Activated CD8-positive, alpha-beta T cell treated with anti-CD3 and anti-CD28 coated beads, Interleukin-2, amount 10 ng/mL, durations not matched to agents 7 days and 5 days (primary cell): Measurements from ENCODE around the gene PLB1. TPM values are rescaled to one million over a fixed set of nuclear protein-coding genes. Genes with fewer than 3 reads are reported as not detected.

Experiments
- ATAC-seq: fragments of 150-1000 bp; cut with Tn5 transposase; one replicate; pipeline ENCODE4 v1.10.0; 2021; ENCODE audit warnings: moderate library complexity
- CTCF ChIA-PET: fragments of 350-600 bp; sonication (Branson Sonifier 250); formaldehyde crosslinking; loops from one replicate; lab custom pipeline; 2021; ENCODE audit warnings: antibody characterized with exemption; lab: Charles Lee
- POLR2A ChIA-PET: fragments of 350-600 bp; sonication (Branson Sonifier 250); formaldehyde crosslinking; loops from one replicate; lab custom pipeline; 2021; ENCODE audit warnings: antibody characterized with exemption; lab: Charles Lee
- DNase-seq: peaks from one replicate; pipeline ENCODE4 v3.0.0-alpha.2; 2020
- H3K27ac Mint-ChIP-seq: one replicate; pipeline ENCODE4 v1.8.0; 2021; ENCODE audit warnings: mild to moderate bottlenecking, mixed read lengths
- H3K27me3 Mint-ChIP-seq: one replicate; pipeline ENCODE4 v1.8.0; 2021; ENCODE audit warnings: low read depth, mixed read lengths
- H3K36me3 Mint-ChIP-seq: one replicate; pipeline ENCODE4 v1.8.0; 2021; ENCODE audit warnings: low read depth, mixed read lengths
- H3K4me1 Mint-ChIP-seq: one replicate; pipeline ENCODE4 v1.8.0; 2021; ENCODE audit warnings: low read depth, mixed read lengths
- H3K4me3 Mint-ChIP-seq: one replicate; pipeline ENCODE4 v1.8.0; 2021; ENCODE audit warnings: mild to moderate bottlenecking, mixed read lengths
- H3K9me3 Mint-ChIP-seq: one replicate; pipeline ENCODE4 v1.8.0; 2022; ENCODE audit warnings: mixed read lengths; ENCODE audit not compliant: insufficient read depth
- total RNA-seq, 2 experiments: library from RNA; stranded (reverse); gene quantifications; one replicate each; pipeline ENCODE4 v1.2.3, GENCODE V29; 2021

The PLB1 gene
- total RNA-seq, 2 experiments from 2014 or later: 1.0 to 1.4 TPM

GRCh38 chr2:28588292-28588670, 92.4 kb downstream of the PLB1 start:
- Mint-ChIP-seq H3K4me1 (peaks cover 59% of the 10 kb centered on the region), H3K4me3 (peak overlapping the region; percentile 23), H3K27ac (peak overlapping the region; percentile 51), H3K27me3 (no peaks in the 10 kb centered on the region), H3K36me3 (no peaks in the 10 kb centered on the region), H3K9me3 (no peaks in the 10 kb centered on the region)
- ATAC-seq (no peak), DNase-seq (no peak)
- CTCF ChIA-PET: interaction anchor here (1.1 to 6.1 kb wide), 2 partner anchors 21 to 164 kb away, joined by 3 to 32 read pairs; no protein-coding TSS in a partner anchor
- POLR2A ChIA-PET: interaction anchor here (1.2 kb wide), 1 partner anchor 22 kb away, joined by 5 read pairs; no protein-coding TSS in a partner anchor

GRCh38 chr2:28589746-28590463, 94.0 kb downstream of the PLB1 start:
- ChIA-PET CTCF (interaction anchor here (0.8 kb wide), 1 partner anchor 32 kb away, joined by 3 read pairs; no protein-coding TSS in a partner anchor), POLR2A (no interaction called here)
- no peak overlapping the region for H3K27ac Mint-ChIP-seq
- no peak for DNase-seq
- H3K9me3 Mint-ChIP-seq: no peaks in the 10 kb centered on the region
- no peak overlapping the region for H3K4me3 Mint-ChIP-seq
- H3K27me3 Mint-ChIP-seq: no peaks in the 10 kb centered on the region
- H3K4me1 Mint-ChIP-seq: peaks cover 62% of the 10 kb centered on the region
- H3K36me3 Mint-ChIP-seq: no peaks in the 10 kb centered on the region
- ATAC-seq: no peak

- H3K4me1 Mint-ChIP-seq: peaks cover 57% of the 10 kb centered on the region
- H3K27me3 Mint-ChIP-seq: no peaks in the 10 kb centered on the region
- peak overlapping the region; percentile 74 for H3K27ac Mint-ChIP-seq
These were observed 94.8 kb downstream of the PLB1 start for GRCh38 chr2:28590496-28591301.

GRCh38 chr2:28591711-28592335, 96.0 kb downstream of the PLB1 start:
- Mint-ChIP-seq H3K27me3 (no peaks in the 10 kb centered on the region), H3K9me3 (no peaks in the 10 kb centered on the region), H3K36me3 (no peaks in the 10 kb centered on the region), H3K4me3 (no peak overlapping the region), H3K27ac (no peak overlapping the region), H3K4me1 (peaks cover 48% of the 10 kb centered on the region)
- DNase-seq: no peak
- ATAC-seq: no peak
- POLR2A ChIA-PET: interaction anchor here (0.6 kb wide), 1 partner anchor 21 kb away, joined by 4 read pairs; no protein-coding TSS in a partner anchor
- CTCF ChIA-PET: interaction anchor here (1.0 to 7.8 kb wide), 5 partner anchors 19 to 163 kb away, joined by 3 to 224 read pairs (median 75); partner anchors contain the start of gene PPP1CB

More at GRCh38 chr2:28590496-28591301, 94.8 kb downstream of the PLB1 start:
- CTCF ChIA-PET: interaction anchor here (0.8 to 1.0 kb wide), 2 partner anchors 31 to 164 kb away, joined by 3 read pairs; no protein-coding TSS in a partner anchor
- Mint-ChIP-seq H3K36me3 (no peaks in the 10 kb centered on the region), H3K9me3 (no peaks in the 10 kb centered on the region), H3K4me3 (no peak overlapping the region)
- DNase-seq (no peak), ATAC-seq (no peak)
- POLR2A ChIA-PET: no interaction called here

GRCh38 chr2:28592481-28592880, 96.6 kb downstream of the PLB1 start:
- peaks cover 41% of the 10 kb centered on the region for H3K4me1 Mint-ChIP-seq
- H3K9me3 Mint-ChIP-seq: no peaks in the 10 kb centered on the region
- ChIA-PET CTCF (interaction anchor here (1.8 to 7.8 kb wide), 6 partner anchors 18 to 159 kb away, joined by 6 to 224 read pairs (median 43); partner anchors contain the start of gene PPP1CB), POLR2A (interaction anchor here (0.6 kb wide), 2 partner anchors 20 to 278 kb away, joined by 3 to 4 read pairs; partner anchors contain the start of gene TRMT61B)
- H3K27me3 Mint-ChIP-seq: no peaks in the 10 kb centered on the region
- ATAC-seq: no peak
- no peak overlapping the region for H3K27ac Mint-ChIP-seq
- H3K4me3 Mint-ChIP-seq: no peak overlapping the region
- no peaks in the 10 kb centered on the region for H3K36me3 Mint-ChIP-seq
- DNase-seq: no peak

- Mint-ChIP-seq H3K27me3 (no peaks in the 10 kb centered on the region), H3K27ac (no peak overlapping the region), H3K9me3 (no peaks in the 10 kb centered on the region), H3K4me1 (peaks cover 33% of the 10 kb centered on the region), H3K4me3 (no peak overlapping the region), H3K36me3 (no peaks in the 10 kb centered on the region)
- CTCF ChIA-PET: interaction anchor here (0.7 to 7.8 kb wide), 26 partner anchors 9 to 277 kb away, joined by 3 to 224 read pairs (median 8); partner anchors contain the start of genes PPP1CB and TRMT61B
- ATAC-seq (no peak), DNase-seq (no peak)
- POLR2A ChIA-PET: interaction anchor here (0.6 to 1.5 kb wide), 2 partner anchors 26 to 277 kb away, joined by 3 to 4 read pairs; partner anchors contain the start of gene TRMT61B
These were observed 97.4 kb downstream of the PLB1 start for GRCh38 chr2:28593160-28593755.

GRCh38 chr2:28594000-28594331, 98.1 kb downstream of the PLB1 start:
- H3K9me3 Mint-ChIP-seq: no peaks in the 10 kb centered on the region
- POLR2A ChIA-PET: interaction anchor here (0.5 to 1.9 kb wide), 5 partner anchors 18 to 159 kb away, joined by 3 to 8 read pairs (median 4); partner anchors contain the start of gene PPP1CB
- H3K27ac Mint-ChIP-seq: peak overlapping the region; percentile 60
- CTCF ChIA-PET: interaction anchor here (0.6 to 7.8 kb wide), 60 partner anchors 8 to 338 kb away, joined by 3 to 224 read pairs (median 5); partner anchors contain the start of genes PPP1CB and TRMT61B
- H3K36me3 Mint-ChIP-seq: no peaks in the 10 kb centered on the region
- H3K4me3 Mint-ChIP-seq: no peak overlapping the region
- peaks cover 28% of the 10 kb centered on the region for H3K4me1 Mint-ChIP-seq
- no peaks in the 10 kb centered on the region for H3K27me3 Mint-ChIP-seq
- ATAC-seq (peak; percentile 24), DNase-seq (no peak)

- peaks cover 28% of the 10 kb centered on the region for H3K4me1 Mint-ChIP-seq
- no peak overlapping the region for H3K4me3 Mint-ChIP-seq
- ChIA-PET CTCF (interaction anchor here (0.6 to 7.8 kb wide), 67 partner anchors 8 to 337 kb away, joined by 3 to 224 read pairs (median 5); partner anchors contain the start of genes PPP1CB and TRMT61B), POLR2A (interaction anchor here (0.5 to 1.9 kb wide), 8 partner anchors 7 to 158 kb away, joined by 3 to 8 read pairs (median 4); partner anchors contain the start of gene PPP1CB)
- H3K27ac Mint-ChIP-seq: peak overlapping the region; percentile 60
- H3K36me3 Mint-ChIP-seq: no peaks in the 10 kb centered on the region
- DNase-seq (peak; percentile 89), ATAC-seq (peak; percentile 86)
- no peaks in the 10 kb centered on the region for H3K27me3 Mint-ChIP-seq
- no peaks in the 10 kb centered on the region for H3K9me3 Mint-ChIP-seq
These were observed 98.7 kb downstream of the PLB1 start for GRCh38 chr2:28594332-28595108.

- no peaks in the 10 kb centered on the region for H3K9me3 Mint-ChIP-seq
- no peak overlapping the region for H3K27ac Mint-ChIP-seq
- no peak overlapping the region for H3K4me3 Mint-ChIP-seq
- peaks cover 24% of the 10 kb centered on the region for H3K4me1 Mint-ChIP-seq
- ATAC-seq (no peak), DNase-seq (no peak)
- CTCF ChIA-PET: interaction anchor here (0.7 to 7.8 kb wide), 38 partner anchors 9 to 301 kb away, joined by 3 to 224 read pairs (median 8); partner anchors contain the start of genes PPP1CB and TRMT61B
- H3K27me3 Mint-ChIP-seq: no peaks in the 10 kb centered on the region
- H3K36me3 Mint-ChIP-seq: no peaks in the 10 kb centered on the region
- POLR2A ChIA-PET: interaction anchor here (0.8 to 1.9 kb wide), 6 partner anchors 8 to 157 kb away, joined by 3 to 8 read pairs (median 4); partner anchors contain the start of gene PPP1CB
These were observed 99.5 kb downstream of the PLB1 start for GRCh38 chr2:28595323-28595722.

- DNase-seq: no peak
- Mint-ChIP-seq H3K36me3 (no peaks in the 10 kb centered on the region), H3K27me3 (no peaks in the 10 kb centered on the region), H3K4me3 (no peak overlapping the region), H3K4me1 (peaks cover 24% of the 10 kb centered on the region), H3K27ac (no peak overlapping the region), H3K9me3 (no peaks in the 10 kb centered on the region)
- ChIA-PET POLR2A (no interaction called here), CTCF (interaction anchor here (0.7 to 7.8 kb wide), 2 partner anchors 12 to 32 kb away, joined by 3 to 211 read pairs; no protein-coding TSS in a partner anchor)
- ATAC-seq: no peak
These were observed 102.6 kb downstream of the PLB1 start for GRCh38 chr2:28598484-28598883.
